LHCN-M2 (cell line): Measurements from ENCODE around the gene SNRNP70. TPM values are rescaled to one million over a fixed set of nuclear protein-coding genes. Genes with fewer than 3 reads are reported as not detected.

Experiments
- DNase-seq: peaks from one replicate; pipeline ENCODE4 v3.0.0-alpha.2; 2012; ENCODE audit warnings: low read depth
- total RNA-seq: library from RNA; depleted of rRNA; stranded (reverse); fragments of >200 nt; gene quantifications from 2 replicates; pipeline ENCODE4 v1.2.3, GENCODE V29; 2014; rRNA removed

The SNRNP70 gene
- total RNA-seq, 1 experiment from 2014 or later = 241 TPM

DNA sequence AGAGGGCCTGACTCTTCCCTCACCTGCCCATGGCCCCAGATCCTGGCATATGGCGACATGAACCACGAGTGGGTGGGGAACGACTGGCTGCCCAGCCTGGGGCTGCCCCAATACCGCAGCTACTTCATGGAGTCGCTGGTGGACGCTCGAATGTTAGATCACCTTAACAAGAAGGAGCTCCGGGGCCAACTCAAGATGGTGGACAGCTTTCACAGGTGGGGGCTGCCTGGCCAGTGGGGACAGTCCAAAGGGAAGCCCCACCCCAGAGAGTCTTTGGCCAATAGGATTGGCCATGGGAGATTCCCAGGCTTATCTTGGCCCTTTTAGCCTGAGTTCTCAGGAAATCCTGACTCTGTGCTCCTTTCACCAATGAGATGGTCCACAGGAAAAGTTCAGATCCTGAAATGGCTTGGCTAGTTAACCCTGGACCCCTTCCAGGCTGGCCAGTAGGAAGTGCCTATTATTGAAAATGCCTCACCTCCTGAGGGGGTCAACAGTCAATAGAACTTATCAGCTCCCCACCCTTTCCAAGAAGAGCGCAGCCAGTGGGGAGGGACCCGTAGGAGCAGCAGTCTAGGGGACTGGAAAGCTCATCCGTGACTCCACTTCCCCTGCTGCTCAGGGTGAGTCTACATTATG lies 62.9 kb downstream of the SNRNP70 start:
- no peak for DNase-seq

DNA sequence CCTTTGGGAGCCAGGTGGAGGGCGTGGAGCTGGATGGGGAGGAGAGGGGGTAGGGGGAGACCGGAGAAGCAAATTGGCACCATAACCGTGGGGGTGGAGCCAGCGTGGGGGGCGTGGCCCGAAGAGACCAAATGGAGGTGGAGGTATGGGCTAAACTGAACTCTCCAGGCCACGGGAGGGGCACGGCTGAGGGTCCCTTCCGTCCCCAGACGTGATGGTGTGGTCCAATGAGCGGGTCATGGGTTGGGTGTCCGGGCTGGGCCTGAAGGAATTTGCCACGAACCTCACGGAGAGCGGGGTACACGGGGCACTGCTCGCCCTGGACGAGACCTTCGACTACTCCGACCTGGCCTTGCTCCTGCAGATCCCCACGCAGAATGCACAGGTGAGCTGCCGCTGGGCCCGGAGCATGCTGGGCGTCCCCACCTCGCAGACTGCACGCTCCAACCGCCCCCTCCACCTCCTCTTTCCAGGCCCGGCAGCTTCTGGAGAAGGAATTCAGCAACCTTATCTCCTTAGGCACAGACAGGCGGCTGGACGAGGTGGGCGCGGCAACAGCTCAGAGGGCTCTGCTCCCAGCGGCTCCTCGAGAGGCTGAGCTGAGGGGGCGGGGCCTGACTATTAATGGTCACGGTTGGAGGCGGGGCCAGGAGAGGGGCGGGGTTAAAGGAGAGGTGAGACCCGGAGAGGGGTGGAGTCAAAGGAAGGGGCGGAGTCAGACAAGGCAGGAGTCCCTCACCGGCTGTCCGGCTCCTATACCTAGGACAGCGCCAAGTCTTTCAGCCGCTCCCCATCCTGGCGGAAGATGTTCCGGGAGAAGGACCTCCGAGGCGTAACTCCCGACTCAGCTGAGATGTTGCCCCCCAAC lies 63.8 kb downstream of the SNRNP70 start:
- peak; percentile 90 for DNase-seq

DNA sequence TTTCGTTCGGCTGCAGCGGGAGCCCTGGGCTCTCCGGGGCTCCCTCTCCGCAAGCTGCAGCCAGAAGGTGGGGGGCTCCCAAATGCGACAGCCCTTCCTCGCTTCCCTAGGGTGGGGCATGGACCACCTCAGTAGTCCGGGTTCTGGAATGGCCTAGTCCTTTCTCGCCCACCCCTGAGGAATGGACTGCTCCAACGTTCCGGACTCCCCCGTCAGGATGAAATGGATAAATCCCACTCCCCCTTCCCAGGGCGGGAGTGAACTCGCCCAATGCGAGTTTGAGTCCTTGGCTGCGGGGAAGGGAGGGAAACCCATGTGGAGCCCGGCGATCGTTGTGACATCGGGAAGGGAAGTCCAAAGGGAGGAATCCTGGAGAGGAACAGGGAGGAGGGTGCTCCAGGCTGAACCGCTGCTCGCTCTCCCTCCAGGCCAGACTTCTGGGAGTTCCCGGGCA lies 64.4 kb downstream of the SNRNP70 start:
- DNase-seq = peak; percentile 90

DNA sequence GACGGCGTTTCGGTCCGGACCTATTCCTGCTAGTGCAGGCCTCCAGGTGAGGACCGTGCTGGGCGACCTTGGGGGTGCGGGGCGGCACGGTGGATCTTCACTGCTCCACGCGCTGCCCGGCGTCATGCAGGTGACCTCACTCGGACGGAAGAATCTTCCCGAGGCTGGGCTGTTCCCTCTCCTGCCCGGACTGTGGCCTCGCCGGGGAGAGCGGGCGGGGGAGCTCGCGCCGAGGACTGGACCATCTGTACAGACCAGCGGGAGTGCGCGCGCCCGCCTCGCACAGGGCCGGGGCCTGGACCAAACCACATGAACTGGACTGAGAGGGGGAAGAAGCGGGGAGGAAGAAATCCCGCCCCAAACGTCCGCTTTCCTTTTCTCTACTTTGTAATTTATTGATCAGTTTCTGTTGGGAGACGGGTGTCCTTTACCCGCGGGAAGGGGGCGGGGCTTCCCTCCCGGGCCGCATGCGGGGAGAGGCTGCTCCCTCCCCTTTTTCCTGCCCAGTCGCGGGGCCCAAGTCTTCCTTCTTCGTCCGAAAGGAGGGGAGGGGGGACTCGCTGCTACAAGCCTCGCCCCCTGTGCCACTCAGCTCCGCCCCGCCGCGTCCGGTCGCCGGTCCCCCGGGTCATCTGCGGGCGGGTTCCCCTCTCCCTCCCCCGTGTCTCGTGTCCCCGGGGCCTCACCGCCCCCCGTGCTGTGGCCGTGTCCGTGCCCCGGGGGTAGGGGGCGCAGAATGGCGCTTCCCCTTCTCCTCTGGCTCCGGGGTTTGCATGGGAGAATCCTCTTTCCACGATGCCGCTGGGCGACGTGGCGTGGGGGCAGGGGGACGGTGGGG lies 65.1 kb downstream of the SNRNP70 start:
- peak; percentile 79 for DNase-seq

DNA sequence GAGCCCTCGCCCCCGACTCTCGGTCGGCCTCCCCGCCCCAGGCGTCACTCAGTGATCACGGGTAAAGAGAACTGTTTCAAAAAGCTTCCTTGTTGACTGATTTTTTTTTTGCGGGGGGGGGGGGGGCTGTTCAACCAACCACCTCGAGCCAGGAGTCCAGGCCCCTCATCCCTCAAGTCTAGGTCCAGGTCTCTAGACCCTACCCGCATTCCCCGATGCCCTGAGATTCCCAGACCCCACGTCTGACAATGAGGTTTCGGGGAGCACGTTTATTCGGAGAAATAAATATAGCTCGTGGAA lies 65.6 kb downstream of the SNRNP70 start:
- no peak for DNase-seq

GRCh38 chr19:49151267-49152118 lies 66.2 kb downstream of the SNRNP70 start:
- peak; percentile 34 for DNase-seq

DNA sequence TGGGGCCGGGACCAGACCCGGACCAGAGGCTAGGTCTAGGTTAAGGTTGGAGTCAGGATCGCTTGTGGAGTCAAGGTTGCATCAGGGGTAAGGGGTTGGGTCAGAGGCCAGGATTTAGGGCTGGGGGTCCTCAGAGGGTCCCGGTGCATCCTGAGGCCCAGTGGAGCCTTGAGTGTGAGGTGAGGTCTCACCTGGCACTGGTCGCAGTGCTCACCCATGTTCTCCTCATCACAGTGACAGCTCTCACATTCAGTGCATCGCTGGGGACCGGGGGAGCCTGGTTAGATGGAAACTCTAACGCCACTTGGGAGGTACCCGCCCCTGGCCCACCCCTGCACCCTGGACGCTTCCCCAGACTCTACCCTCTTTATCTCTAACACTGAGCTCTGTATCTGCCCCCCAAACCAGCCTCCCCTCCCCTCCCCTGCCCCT lies 66.9 kb downstream of the SNRNP70 start:
- DNase-seq = no peak

DNA sequence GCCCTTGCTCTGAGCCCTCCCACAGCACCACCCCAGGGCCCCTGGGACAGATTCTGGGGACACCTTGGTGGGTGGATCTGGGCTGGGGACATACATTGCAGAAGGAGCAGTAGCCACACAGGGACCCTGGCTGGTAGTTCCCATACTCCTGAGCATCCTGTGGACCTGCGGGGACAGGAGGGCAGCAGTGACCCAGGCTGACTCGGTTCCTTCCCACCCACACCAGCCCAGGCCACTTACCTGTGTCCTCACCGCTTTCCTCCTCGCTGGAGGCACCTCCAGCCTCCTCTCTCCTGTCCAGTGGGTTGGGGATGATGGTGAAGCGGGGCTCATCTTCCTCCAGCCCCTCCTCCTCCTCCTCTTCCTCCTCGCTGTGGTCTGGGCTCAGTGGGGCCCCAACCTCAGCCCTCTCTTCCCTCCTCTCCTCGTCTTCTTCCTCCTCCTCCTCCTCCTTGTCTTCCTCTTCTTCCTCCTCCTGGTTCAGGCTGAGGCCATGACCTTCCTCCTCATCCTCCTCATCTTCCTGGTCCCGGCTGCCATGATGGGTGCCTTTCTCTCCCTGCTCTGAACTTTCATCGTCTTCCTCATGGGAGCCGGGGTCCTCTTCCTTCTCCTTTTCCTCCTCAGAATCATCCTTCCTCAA lies 68.0 kb downstream of the SNRNP70 start:
- DNase-seq = no peak

- DNase-seq = no peak
Measured at GRCh38 chr19:49154279-49154678, 69.0 kb downstream of the SNRNP70 start.

DNA sequence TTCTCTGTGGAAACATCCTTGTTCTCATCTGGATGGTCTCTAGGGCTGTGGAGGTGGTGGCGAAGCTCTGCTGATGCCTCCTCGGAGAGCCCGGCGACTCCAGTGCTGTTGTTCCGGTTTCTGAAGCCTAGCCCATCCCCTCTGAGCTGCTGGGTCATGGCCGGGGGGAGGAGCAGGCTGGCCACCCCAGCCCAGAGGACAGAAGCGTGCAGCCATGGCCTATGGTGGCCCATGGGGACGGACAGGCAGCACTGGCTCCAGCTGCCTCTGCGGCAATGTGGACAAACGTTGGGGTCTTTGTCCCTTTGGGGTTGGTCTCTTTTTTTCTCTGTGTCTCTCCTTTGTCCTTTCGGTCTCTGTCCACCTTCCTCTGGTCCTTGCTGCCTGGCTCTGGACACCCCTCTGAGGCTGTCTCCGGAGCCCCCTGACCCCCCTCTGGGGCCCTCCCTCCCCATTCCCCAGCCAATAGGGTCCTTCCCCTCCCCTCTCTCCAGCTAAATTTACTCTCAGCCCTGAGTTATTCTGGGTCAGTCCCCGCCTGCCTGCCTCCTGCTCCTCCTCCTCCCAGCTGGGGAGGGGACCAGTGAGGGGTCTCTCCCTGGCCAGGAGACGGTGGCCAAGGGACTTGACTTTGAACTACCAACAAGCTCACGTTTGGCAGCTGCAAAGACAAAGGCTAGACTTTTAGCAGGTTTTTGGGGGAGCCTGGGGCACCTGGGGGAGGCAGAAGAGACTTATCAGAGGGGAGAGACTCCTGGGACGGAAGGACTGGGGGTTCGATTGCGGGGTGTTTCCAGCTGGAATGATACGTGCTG lies 70.0 kb downstream of the SNRNP70 start, which contains the start of gene HRC:
TSS of gene HRC (minus strand) at position 392 of the 815 bp plus-strand sequence. CDS start at position 233, 159 bp downstream.
- DNase-seq = no peak

DNA sequence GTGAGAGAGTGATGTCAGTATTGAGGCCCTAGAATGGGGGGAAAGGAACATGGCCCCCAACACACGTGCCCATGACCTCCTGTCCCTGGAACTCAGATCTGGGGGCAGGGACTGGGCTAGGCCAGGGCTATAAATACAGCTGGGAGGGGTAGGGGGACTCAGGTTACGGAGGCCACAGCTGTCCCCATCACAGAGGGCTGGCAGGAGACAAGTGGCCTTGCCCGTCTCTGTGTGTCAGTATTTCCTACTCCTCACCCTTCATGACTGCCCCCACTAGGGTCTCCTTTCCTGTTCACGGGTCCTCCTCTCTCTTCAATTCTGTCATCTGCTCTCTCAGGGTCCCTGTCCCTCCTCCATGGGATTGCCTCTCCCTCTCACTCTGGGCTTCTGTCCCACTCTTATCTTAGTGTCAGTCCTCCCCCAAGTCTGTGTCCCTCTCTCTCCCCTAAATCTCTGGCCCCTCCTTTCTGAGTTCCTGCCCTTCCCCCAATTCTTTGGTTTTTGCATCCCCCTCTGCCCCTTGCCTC lies 70.6 kb downstream of the SNRNP70 start:
- no peak for DNase-seq

GRCh38 chr19:49157445-49158224 lies 72.4 kb downstream of the SNRNP70 start, which contains the start of gene TRPM4:
Gene TRPM4 (plus strand): TSS chr19:49157792. CDS start chr19:49157867, 75 bp downstream.
- peak; percentile 76 for DNase-seq

Other genes with a start within 250 kb of the SNRNP70 start
- gene HSD17B14, start 249.0 kb upstream of the SNRNP70 start, total RNA-seq = not detected in 2 replicates
- 21.3 and 27.8 TPM in 2 replicates for gene PLEKHA4, start 216.8 kb upstream of the SNRNP70 start, total RNA-seq
- 55.7 and 58.2 TPM in 2 replicates for gene PPP1R15A, start 213.0 kb upstream of the SNRNP70 start, total RNA-seq
- gene TULP2, start 186.7 kb upstream of the SNRNP70 start, total RNA-seq = not detected in 2 replicates
- 213 and 221 TPM in 2 replicates for gene NUCB1, start 185.1 kb upstream of the SNRNP70 start, total RNA-seq
- gene DHDH, start 151.8 kb upstream of the SNRNP70 start, total RNA-seq = 0.96 TPM in 1 of 2 replicates, not detected in the other
- gene BAX, start 130.6 kb upstream of the SNRNP70 start, total RNA-seq = 170 and 176 TPM in 2 replicates
- 2,158 and 2,177 TPM in 2 replicates for gene FTL, start 120.1 kb upstream of the SNRNP70 start, total RNA-seq
- 78.8 and 80.0 TPM in 2 replicates for gene GYS1, start 92.1 kb upstream of the SNRNP70 start, total RNA-seq
- 263 and 300 TPM in 2 replicates for gene RUVBL2, start 91.6 kb upstream of the SNRNP70 start, total RNA-seq
- gene LHB, start 68.4 kb upstream of the SNRNP70 start, total RNA-seq = not detected in 2 replicates
- not detected in 2 replicates for gene CGB3, start 61.1 kb upstream of the SNRNP70 start, total RNA-seq
- 0.26 TPM in 1 of 2 replicates, not detected in the other for gene CGB2, start 53.6 kb upstream of the SNRNP70 start, total RNA-seq
- not detected in 2 replicates for gene CGB1, start 48.6 kb upstream of the SNRNP70 start, total RNA-seq
- 1.1 TPM in 1 of 2 replicates, not detected in the other for gene CGB5, start 41.6 kb upstream of the SNRNP70 start, total RNA-seq
- gene CGB8, start 36.3 kb upstream of the SNRNP70 start, total RNA-seq = 2.1 TPM in 1 of 2 replicates, not detected in the other
- 1.5 TPM in 2 replicates for gene CGB7, start 27.7 kb upstream of the SNRNP70 start, total RNA-seq
- not detected in 2 replicates for gene NTF4, start 20.6 kb upstream of the SNRNP70 start, total RNA-seq
- gene KCNA7, start 12.8 kb upstream of the SNRNP70 start, total RNA-seq = 0.06 TPM in 1 of 2 replicates, not detected in the other
- gene LIN7B, start 28.9 kb downstream of the SNRNP70 start, total RNA-seq = 10.2 and 14.8 TPM in 2 replicates
- gene C19orf73, start 33.7 kb downstream of the SNRNP70 start, total RNA-seq = 1.1 and 3.1 TPM in 2 replicates
- 7.9 and 9.8 TPM in 2 replicates for gene PPFIA3, start 34.1 kb downstream of the SNRNP70 start, total RNA-seq
- gene HRC, start 69.9 kb downstream of the SNRNP70 start, total RNA-seq = 2.2 TPM in 1 of 2 replicates, not detected in the other
- gene TRPM4, start 72.3 kb downstream of the SNRNP70 start, total RNA-seq = 13.9 and 14.2 TPM in 2 replicates
- 0.11 TPM in 1 of 2 replicates, not detected in the other for gene SLC6A16, start 239.7 kb downstream of the SNRNP70 start, total RNA-seq
- not detected in 2 replicates for gene CD37, start 250.0 kb downstream of the SNRNP70 start, total RNA-seq